LNCaP clone FGC (cell line): ENCODE data around the gene APOA1.

Experiments used
- DNase-seq: peaks from one replicate; pipeline ENCODE4 v3.0.0-alpha.2; 2011; ENCODE audit warnings: low read depth
- H3K4me3 ChIP-seq: 2 replicates; pipeline ENCODE4 v1.5.1; 2011; ENCODE audit warnings: mild to moderate bottlenecking, low read depth, low read length, control low read depth
- TF ChIP-seq, protein P1 (sequence below): IDR thresholded peaks from 2 replicates; pipeline ENCODE4 v1.5.1; 2012; ENCODE audit warnings: mild to moderate bottlenecking; ENCODE audit not compliant: control insufficient read depth, insufficient read depth; ENCODE audit errors: extremely low read depth

Gene APOA1

DNA sequence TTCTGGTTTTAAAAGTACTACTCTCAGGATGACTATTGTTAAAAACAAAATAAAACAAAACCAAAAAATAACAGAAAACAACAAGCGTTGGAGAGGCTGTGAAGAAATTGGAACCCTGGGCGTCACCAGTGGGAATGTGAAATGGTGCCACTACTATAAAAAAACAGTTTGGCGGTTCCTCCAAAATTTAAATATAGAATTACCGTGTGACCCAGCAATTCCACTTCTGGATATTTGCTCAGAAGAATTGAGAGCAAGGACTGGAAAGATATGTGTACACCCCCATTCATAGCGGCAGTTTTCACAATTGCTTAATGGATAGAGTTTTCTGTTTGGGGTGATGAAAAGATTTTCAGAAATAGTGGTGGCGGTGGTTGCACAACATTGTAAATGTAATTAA, 22.9 kb downstream of the APOA1 start:
- no peak for DNase-seq
- TF ChIP-seq, protein P1, sequence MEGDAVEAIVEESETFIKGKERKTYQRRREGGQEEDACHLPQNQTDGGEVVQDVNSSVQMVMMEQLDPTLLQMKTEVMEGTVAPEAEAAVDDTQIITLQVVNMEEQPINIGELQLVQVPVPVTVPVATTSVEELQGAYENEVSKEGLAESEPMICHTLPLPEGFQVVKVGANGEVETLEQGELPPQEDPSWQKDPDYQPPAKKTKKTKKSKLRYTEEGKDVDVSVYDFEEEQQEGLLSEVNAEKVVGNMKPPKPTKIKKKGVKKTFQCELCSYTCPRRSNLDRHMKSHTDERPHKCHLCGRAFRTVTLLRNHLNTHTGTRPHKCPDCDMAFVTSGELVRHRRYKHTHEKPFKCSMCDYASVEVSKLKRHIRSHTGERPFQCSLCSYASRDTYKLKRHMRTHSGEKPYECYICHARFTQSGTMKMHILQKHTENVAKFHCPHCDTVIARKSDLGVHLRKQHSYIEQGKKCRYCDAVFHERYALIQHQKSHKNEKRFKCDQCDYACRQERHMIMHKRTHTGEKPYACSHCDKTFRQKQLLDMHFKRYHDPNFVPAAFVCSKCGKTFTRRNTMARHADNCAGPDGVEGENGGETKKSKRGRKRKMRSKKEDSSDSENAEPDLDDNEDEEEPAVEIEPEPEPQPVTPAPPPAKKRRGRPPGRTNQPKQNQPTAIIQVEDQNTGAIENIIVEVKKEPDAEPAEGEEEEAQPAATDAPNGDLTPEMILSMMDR: no peak
- no peak overlapping the region for H3K4me3 ChIP-seq

DNA sequence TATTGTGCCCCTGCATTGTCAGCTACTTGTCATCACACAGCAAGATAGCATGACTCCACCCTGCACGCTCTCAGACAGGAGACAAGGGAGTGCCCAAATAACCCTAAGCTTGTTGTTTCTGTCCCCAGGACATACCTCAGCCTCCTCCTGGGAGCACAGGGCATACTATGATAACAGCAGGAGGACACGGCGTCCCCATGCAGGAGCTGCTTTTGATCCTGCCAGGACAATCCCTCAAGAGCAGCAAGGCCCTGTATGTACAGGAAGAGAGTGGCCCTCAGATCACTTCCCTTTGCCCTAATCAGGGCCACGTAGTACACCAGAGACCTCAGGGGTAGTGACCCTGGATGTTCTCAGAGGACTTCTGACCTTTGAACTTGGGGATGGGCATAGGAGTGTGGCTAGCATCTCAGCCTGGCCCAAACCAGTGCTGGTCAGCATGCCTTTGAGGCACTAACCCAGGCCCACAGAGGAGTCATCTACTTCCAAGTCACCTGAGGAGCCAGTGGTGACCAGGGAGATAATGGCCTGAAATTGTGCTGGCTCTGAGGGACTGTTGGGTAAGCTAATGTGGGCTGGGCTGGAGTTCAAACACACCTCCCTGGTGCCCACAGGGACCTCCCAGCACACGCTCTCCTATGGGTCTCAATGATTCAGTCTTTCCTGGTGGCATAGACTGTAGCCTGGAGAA, 23.5 kb downstream of the APOA1 start:
- no peak overlapping the region for H3K4me3 ChIP-seq
- DNase-seq: no peak
- TF ChIP-seq, protein P1: no peak

DNA sequence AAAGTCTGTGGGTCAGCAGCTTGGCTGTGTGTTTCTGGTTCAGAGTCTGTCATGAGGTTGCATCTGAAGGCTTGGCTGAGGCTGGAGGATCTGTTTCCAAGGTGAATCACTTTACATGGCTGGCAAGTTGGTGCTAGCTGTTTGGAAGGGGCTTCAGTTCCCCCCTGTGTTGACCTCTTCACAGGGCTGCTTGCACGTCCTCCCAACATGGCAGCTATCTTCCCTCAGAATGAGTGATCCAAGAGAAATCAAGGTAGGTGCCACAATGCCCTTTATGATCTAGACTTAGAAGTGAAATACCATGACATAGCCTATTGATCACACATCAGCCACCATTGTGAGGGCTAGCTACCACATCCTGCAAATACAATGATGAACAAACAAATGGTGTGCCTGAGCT, 24.3 kb downstream of the APOA1 start:
- DNase-seq: no peak
- H3K4me3 ChIP-seq: no peak overlapping the region
- TF ChIP-seq, protein P1: no peak

GRCh38 chr11:116812109-116812508, 25.3 kb downstream of the APOA1 start:
- no peak overlapping the region for H3K4me3 ChIP-seq
- TF ChIP-seq, protein P1: no peak
- no peak for DNase-seq

GRCh38 chr11:116811194-116811593, 26.2 kb downstream of the APOA1 start:
- H3K4me3 ChIP-seq: no peak overlapping the region
- DNase-seq: no peak
- TF ChIP-seq, protein P1: no peak

GRCh38 chr11:116808262-116809175, 28.9 kb downstream of the APOA1 start:
- DNase-seq: peak; percentile 85
- TF ChIP-seq, protein P1: no peak
- H3K4me3 ChIP-seq: no peak overlapping the region
